Neural progenitor cell (in vitro differentiated cells): ENCODE measurements around the gene KCMF1. TPM values are rescaled to one million over a fixed set of nuclear protein-coding genes. Genes with fewer than 3 reads are reported as not detected.

ENCODE experiments used
- DNase-seq: peaks from one replicate; pipeline ENCODE4 v3.0.0-alpha.2; 2016; ENCODE audit warnings: low spot score
- H2AFZ ChIP-seq: fragments of 200-600 bp; sonication (generic); replicated peaks from 2 replicates; pipeline ENCODE4 v1.6.1; 2016; ENCODE audit warnings: antibody characterized with exemption
- H3F3A ChIP-seq: fragments of 200-600 bp; sonication (generic); 2 replicates; pipeline ENCODE4 v1.6.1; 2016; ENCODE audit warnings: antibody characterized with exemption, low read depth
- H3K27ac ChIP-seq: fragments of 200-600 bp; sonication (generic); 2 replicates; pipeline ENCODE4 v1.5.1; 2016; ENCODE audit warnings: mild to moderate bottlenecking
- H3K27me3 ChIP-seq: fragments of 200-600 bp; sonication (generic); 2 replicates; pipeline ENCODE4 v1.6.1; 2016; ENCODE audit warnings: mild to moderate bottlenecking, moderate library complexity
- H3K36me3 ChIP-seq: fragments of 200-600 bp; sonication (generic); 2 replicates; pipeline ENCODE4 v1.5.1; 2016
- H3K4me1 ChIP-seq: fragments of 200-600 bp; sonication (generic); 2 replicates; pipeline ENCODE4 v1.6.1; 2016; ENCODE audit warnings: mixed run types
- H3K4me2 ChIP-seq: fragments of 200-600 bp; sonication (generic); 2 replicates; pipeline ENCODE4 v1.6.1; 2016
- H3K4me3 ChIP-seq: fragments of 200-600 bp; sonication (generic); 2 replicates; pipeline ENCODE4 v1.5.1; 2016
- H3K79me2 ChIP-seq: fragments of 200-600 bp; sonication (generic); 2 replicates; pipeline ENCODE4 v1.6.1; 2016; ENCODE audit warnings: low read depth
- H3K9ac ChIP-seq: fragments of 200-600 bp; sonication (generic); 2 replicates; pipeline ENCODE4 v1.6.1; 2016
- H3K9me3 ChIP-seq: fragments of 200-600 bp; sonication (generic); 2 replicates; pipeline ENCODE4 v1.5.1; 2016; ENCODE audit warnings: low read depth
- H4K20me1 ChIP-seq: fragments of 200-600 bp; sonication (generic); 2 replicates; pipeline ENCODE4 v1.6.1; 2016; ENCODE audit warnings: low read depth
- H3K27ac Mint-ChIP-seq: 3 replicates; pipeline ENCODE4 v1.8.0; 2021; ENCODE audit warnings: mixed read lengths
- H3K27me3 Mint-ChIP-seq: 2 replicates; pipeline ENCODE4 v1.8.0; 2022; ENCODE audit warnings: low read depth, mild to moderate bottlenecking, inconsistent platforms, moderate library complexity, mixed read lengths; ENCODE audit not compliant: insufficient read depth
- H3K36me3 Mint-ChIP-seq: 3 replicates; pipeline ENCODE4 v1.8.0; 2021; ENCODE audit warnings: mixed read lengths
- H3K4me1 Mint-ChIP-seq: 3 replicates; pipeline ENCODE4 v1.8.0; 2021; ENCODE audit warnings: mixed read lengths
- H3K4me3 Mint-ChIP-seq: 3 replicates; pipeline ENCODE4 v1.8.0; 2021; ENCODE audit warnings: mild to moderate bottlenecking, moderate library complexity, mixed read lengths
- H3K9me3 Mint-ChIP-seq: 3 replicates; pipeline ENCODE4 v1.8.0; 2020; ENCODE audit warnings: mixed read lengths
- CTCF ChIP-seq: fragments of 200-600 bp; sonication (generic); IDR thresholded peaks from 2 replicates; pipeline ENCODE4 v1.5.1; 2017; ENCODE audit warnings: antibody characterized with exemption, mild to moderate bottlenecking
- EZH2 ChIP-seq: fragments of 200-600 bp; sonication (generic); IDR thresholded peaks from 2 replicates; pipeline ENCODE4 v1.6.1; 2017; ENCODE audit warnings: antibody characterized with exemption, mild to moderate bottlenecking, moderate library complexity
- EZH2phosphoT487 ChIP-seq: fragments of 200-600 bp; sonication (generic); IDR thresholded peaks from 2 replicates; pipeline ENCODE4 v1.6.1; 2017; ENCODE audit warnings: antibody characterized with exemption
- total RNA-seq: library from RNA; depleted of rRNA; stranded (reverse); fragments of >200 nt; gene quantifications from 2 replicates; pipeline ENCODE4 v1.2.3, GENCODE V29; 2015; ENCODE audit warnings: low replicate concordance

Gene KCMF1
- total RNA-seq, 1 donor from 2014 or later, result 99.7 TPM

- H3K9ac ChIP-seq, result no peak overlapping the region
- peaks cover 43% of the 10 kb centered on the region for H3K4me1 ChIP-seq
- peak overlapping the region; percentile 67 for H3K4me2 ChIP-seq
- Mint-ChIP-seq H3K27ac (peak overlapping the region; percentile 88), H3K4me1 (peaks cover 40% of the 10 kb centered on the region), H3K27me3 (peaks cover 6% of the 10 kb centered on the region), H3K4me3 (no peak overlapping the region), H3K36me3 (peaks cover 19% of the 10 kb centered on the region), H3K9me3 (peaks cover 3% of the 10 kb centered on the region)
- no peaks in the 10 kb centered on the region for H3K27me3 ChIP-seq
- no peak overlapping the region for H2AFZ ChIP-seq
- peak overlapping the region; percentile 100 for H3K27ac ChIP-seq
- H3K9me3 ChIP-seq, result no peaks in the 10 kb centered on the region
- no peaks in the 10 kb centered on the region for H3K36me3 ChIP-seq
- peaks cover 23% of the 10 kb centered on the region for H3K79me2 ChIP-seq
- TF ChIP-seq CTCF (no peak), EZH2 (no peak), EZH2phosphoT487 (no peak)
- no peak for DNase-seq
- no peak overlapping the region for H3K4me3 ChIP-seq
- no peaks in the 10 kb centered on the region for H4K20me1 ChIP-seq
- peaks cover 68% of the 10 kb centered on the region for H3F3A ChIP-seq
These were observed 11.8 kb upstream of the KCMF1 start for GRCh38 chr2:84959095-84959565.

GRCh38 chr2:84959566-84960506 is 11.1 kb upstream of the KCMF1 start:
- peaks cover 40% of the 10 kb centered on the region for H3K4me1 Mint-ChIP-seq
- peak overlapping the region; percentile 100 for H3K27ac ChIP-seq

GRCh38 chr2:84962917-84963316 is 8.0 kb upstream of the KCMF1 start:
- no peaks in the 10 kb centered on the region for H3K27me3 ChIP-seq
- peaks cover 35% of the 10 kb centered on the region for H3K36me3 Mint-ChIP-seq
- no peak overlapping the region for H3K4me2 ChIP-seq
- peaks cover 33% of the 10 kb centered on the region for H3K4me1 Mint-ChIP-seq
- H3K4me1 ChIP-seq, result peaks cover 26% of the 10 kb centered on the region
- peaks cover 54% of the 10 kb centered on the region for H3F3A ChIP-seq
- H3K4me3 ChIP-seq, result no peak overlapping the region
- peaks cover 61% of the 10 kb centered on the region for H3K79me2 ChIP-seq
- DNase-seq, result no peak
- H3K4me3 Mint-ChIP-seq, result no peak overlapping the region
- peaks cover 6% of the 10 kb centered on the region for H3K27me3 Mint-ChIP-seq
- H3K9me3 Mint-ChIP-seq, result peaks cover 3% of the 10 kb centered on the region
- peaks cover 2% of the 10 kb centered on the region for H4K20me1 ChIP-seq
- no peak overlapping the region for H3K27ac ChIP-seq
- H3K9me3 ChIP-seq, result no peaks in the 10 kb centered on the region
- no peak overlapping the region for H2AFZ ChIP-seq
- H3K27ac Mint-ChIP-seq, result no peak overlapping the region
- H3K9ac ChIP-seq, result no peak overlapping the region
- TF ChIP-seq EZH2, result no peak
- no peak for TF ChIP-seq CTCF
- no peak for TF ChIP-seq EZH2phosphoT487
- H3K36me3 ChIP-seq, result peaks cover 6% of the 10 kb centered on the region

More at GRCh38 chr2:84959566-84960506, 11.1 kb upstream of the KCMF1 start:
- Histone ChIP-seq H2AFZ (no peak overlapping the region), H4K20me1 (no peaks in the 10 kb centered on the region), H3F3A (peaks cover 65% of the 10 kb centered on the region), H3K4me1 (peaks cover 39% of the 10 kb centered on the region), H3K4me2 (peak overlapping the region; percentile 67), H3K36me3 (no peaks in the 10 kb centered on the region), H3K79me2 (peaks cover 30% of the 10 kb centered on the region), H3K9ac (no peak overlapping the region), H3K9me3 (no peaks in the 10 kb centered on the region), H3K27me3 (no peaks in the 10 kb centered on the region), H3K4me3 (no peak overlapping the region)
- peaks cover 6% of the 10 kb centered on the region for H3K27me3 Mint-ChIP-seq
- peaks cover 3% of the 10 kb centered on the region for H3K9me3 Mint-ChIP-seq
- TF ChIP-seq EZH2 (no peak), CTCF (no peak), EZH2phosphoT487 (no peak)
- peak overlapping the region; percentile 88 for H3K27ac Mint-ChIP-seq
- peak; percentile 33 for DNase-seq
- peaks cover 22% of the 10 kb centered on the region for H3K36me3 Mint-ChIP-seq
- H3K4me3 Mint-ChIP-seq, result no peak overlapping the region
